ENCODE data around the gene POP5. TPM values are rescaled to one million over a fixed set of nuclear protein-coding genes. Genes with fewer than 3 reads are reported as not detected.

Gene POP5
- total RNA-seq, 1 experiment from 2014 or later, result 64.0 TPM

DNA sequence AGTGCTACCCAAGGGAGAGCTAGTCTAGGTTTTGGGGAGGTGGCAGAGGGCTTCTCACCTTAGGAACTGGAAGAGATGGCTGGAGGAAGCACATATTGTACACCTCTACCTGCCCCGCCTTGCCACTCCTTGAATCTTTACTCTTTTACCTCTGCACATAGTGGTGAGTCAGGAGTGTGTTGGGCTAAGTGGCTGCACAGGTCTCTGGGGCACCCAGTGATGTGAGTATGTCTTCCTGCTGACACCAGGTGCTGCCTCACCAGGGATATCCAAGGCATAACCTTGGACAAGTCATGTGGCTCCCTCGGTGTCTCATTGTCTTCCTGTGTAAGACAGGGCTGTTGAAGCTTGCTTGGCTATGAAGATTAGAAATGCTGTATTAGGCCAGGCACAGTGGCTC is 39.4 kb upstream of the POP5 start:
- H3K9me3 ChIP-seq (ENCODE audit: control insufficient read depth, low read depth, low read length), result no peaks in the 10 kb centered on the region
- no peak overlapping the region for H4K91ac ChIP-seq (ENCODE audit: insufficient read length, low read depth, low read length)
- no peak overlapping the region for H3K27ac ChIP-seq (ENCODE audit: insufficient read length, low read depth, low read length)
- no peaks in the 10 kb centered on the region for H3K27me3 ChIP-seq (ENCODE audit: insufficient read depth, low read length)
- peaks cover 0 to 4% (median 0%) of the 10 kb centered on the region in 3 experiments; a peak in 1 of 7 replicates for H3K36me3 Mint-ChIP-seq (ENCODE audit: insufficient read depth in 1 of 3, low read depth in 3 of 3)
- H3K4me1 ChIP-seq (ENCODE audit: insufficient read depth, low read length), result peaks cover 4% of the 10 kb centered on the region; the same call in 1 of the 2 replicates
- no peaks in the 10 kb centered on the region for H3K79me1 ChIP-seq (ENCODE audit: insufficient read depth, low read depth, low read length, poor library complexity, severe bottlenecking)
- no peaks in the 10 kb centered on the region for H3K23me2 ChIP-seq (ENCODE audit: insufficient read length, low read depth, low read length, poor library complexity, severe bottlenecking)
- DNase-seq, result no peak
- no peak overlapping the region for H2BK20ac ChIP-seq (ENCODE audit: low read depth, low read length, poor library complexity, severe bottlenecking)
- H3K56ac ChIP-seq (ENCODE audit: insufficient read length, low read depth, low read length), result no peak overlapping the region
- H3K14ac ChIP-seq (ENCODE audit: insufficient read depth, low read length), result no peak overlapping the region
- no peak overlapping the region for H2BK120ac ChIP-seq (ENCODE audit: low read depth, low read length, poor library complexity, severe bottlenecking)
- no peaks in the 10 kb centered on the region for H3K79me2 ChIP-seq (ENCODE audit: insufficient read depth, low read length)
- H4K20me1 ChIP-seq (ENCODE audit: control insufficient read depth, insufficient read depth, insufficient read length), result no peaks in the 10 kb centered on the region
- no peak overlapping the region for H2BK12ac ChIP-seq (ENCODE audit: insufficient read length, low read depth, low read length)
- H3K27me3 Mint-ChIP-seq (ENCODE audit: low read depth), result peaks cover 10% of the 10 kb centered on the region
- H3K9me3 Mint-ChIP-seq, result peaks cover 2 to 4% of the 10 kb centered on the region in 2 experiments; a peak in 3 of 5 replicates
- no peak overlapping the region for H3K4me3 Mint-ChIP-seq
- H3K4me1 Mint-ChIP-seq, result peaks cover 11 to 13% of the 10 kb centered on the region in 2 experiments
- no peak overlapping the region for H3K9ac ChIP-seq (ENCODE audit: extremely low read depth, insufficient read length, low read length)
- H3K23ac ChIP-seq (ENCODE audit: insufficient read length, low read depth, low read length), result no peak overlapping the region
- H3K18ac ChIP-seq (ENCODE audit: insufficient read length, low read depth, low read length), result no peak overlapping the region
- TF ChIP-seq CTCF (conservative IDR thresholded peaks at IDR 0.05), result no peak
- WGBS (ENCODE audit: extremely low coverage, insufficient read length, low lambda C conversion rate), result no CpG with 5 or more reads among the region's 2 CpGs
- no peak overlapping the region for H3K4me2 ChIP-seq (ENCODE audit: insufficient read depth, insufficient read length, low read length)
- H2BK5ac ChIP-seq (ENCODE audit: insufficient read length, low read length), result no peak overlapping the region
- no peak overlapping the region for H3T11ph ChIP-seq (ENCODE audit: low read length)
- no peak overlapping the region for H3K27ac Mint-ChIP-seq
- H4K5ac ChIP-seq (ENCODE audit: insufficient read length, low read depth, low read length), result no peak overlapping the region
- H2BK15ac ChIP-seq (ENCODE audit: low read depth, low read length), result no peak overlapping the region
- H2AFZ ChIP-seq (ENCODE audit: low read length), result no peak overlapping the region
- H2AK5ac ChIP-seq (ENCODE audit: insufficient read length, low read length), result no peak overlapping the region
- H4K8ac ChIP-seq (replicated peaks; ENCODE audit: insufficient read length, low read depth, low read length), result no peak overlapping the region
- no peak overlapping the region for H3K4ac ChIP-seq (ENCODE audit: low read depth, low read length)

All from H9 (cell line).